GM18861 (cell line): ENCODE measurements around the gene KRTAP3-3.

ENCODE experiments used
- ATAC-seq: cut with Tn5 transposase; IDR thresholded peaks from one replicate; pipeline ENCODE4 v1.9.1; 2021; ENCODE audit not compliant: unreplicated experiment

Gene KRTAP3-3

GRCh38 chr17:40961591-40961990 is 32.4 kb downstream of the KRTAP3-3 start:
- no peak for ATAC-seq

GRCh38 chr17:40960144-40960543 is 33.8 kb downstream of the KRTAP3-3 start:
- ATAC-seq = no peak

- ATAC-seq = no peak
Observed at GRCh38 chr17:40958086-40958953, 35.6 kb downstream of the KRTAP3-3 start.

GRCh38 chr17:40956401-40957254 is 37.3 kb downstream of the KRTAP3-3 start:
- no peak for ATAC-seq

GRCh38 chr17:40953881-40954280 is 40.1 kb downstream of the KRTAP3-3 start:
- no peak for ATAC-seq

GRCh38 chr17:40952661-40953060 is 41.3 kb downstream of the KRTAP3-3 start:
- ATAC-seq = no peak

GRCh38 chr17:40952154-40952553 is 41.8 kb downstream of the KRTAP3-3 start:
- ATAC-seq = no peak

GRCh38 chr17:40951011-40951622 is 42.8 kb downstream of the KRTAP3-3 start:
- ATAC-seq = no peak

- no peak for ATAC-seq
Observed at GRCh38 chr17:40950176-40950575, 43.8 kb downstream of the KRTAP3-3 start.

- no peak for ATAC-seq
Observed at GRCh38 chr17:40949418-40949817, 44.5 kb downstream of the KRTAP3-3 start.

GRCh38 chr17:40947929-40948328 is 46.0 kb downstream of the KRTAP3-3 start:
- ATAC-seq = no peak

GRCh38 chr17:40945414-40945813 is 48.5 kb downstream of the KRTAP3-3 start:
- no peak for ATAC-seq

- no peak for ATAC-seq
Observed at GRCh38 chr17:40944531-40944930, 49.4 kb downstream of the KRTAP3-3 start.
